Neuronal stem cell (in vitro differentiated cells): ENCODE data around the gene COG6.

ENCODE experiments used
- DNase-seq: peaks from one replicate; pipeline ENCODE4 v3.0.0-alpha.2; 2013; ENCODE audit warnings: low spot score
- H2AFZ ChIP-seq: one replicate; pipeline ENCODE4 v1.6.1; 2013; ENCODE audit warnings: mild to moderate bottlenecking, low read length, inconsistent platforms
- H2AK5ac ChIP-seq: 2 replicates; pipeline ENCODE4 v1.6.1; 2013; ENCODE audit warnings: low read depth, mild to moderate bottlenecking, inconsistent platforms, low read length, moderate library complexity, mixed read lengths
- H2BK120ac ChIP-seq: 2 replicates; pipeline ENCODE4 v1.6.1; 2013; ENCODE audit warnings: low read depth, mild to moderate bottlenecking, inconsistent platforms, low read length, moderate library complexity, mixed read lengths
- H2BK12ac ChIP-seq: one replicate; pipeline ENCODE4 v1.6.1; 2013; ENCODE audit warnings: low read length, inconsistent platforms
- H2BK15ac ChIP-seq: 2 replicates; pipeline ENCODE4 v1.6.1; 2013; ENCODE audit warnings: mild to moderate bottlenecking, low read length, inconsistent platforms, mixed read lengths
- H2BK5ac ChIP-seq: one replicate; pipeline ENCODE4 v1.6.1; 2013; ENCODE audit warnings: inconsistent platforms, mild to moderate bottlenecking, low read length, moderate library complexity
- H3K14ac ChIP-seq: one replicate; pipeline ENCODE4 v1.6.1; 2013; ENCODE audit warnings: low read length, inconsistent platforms
- H3K18ac ChIP-seq: 2 replicates; pipeline ENCODE4 v1.6.1; 2013; ENCODE audit warnings: low read length, inconsistent platforms
- H3K23ac ChIP-seq: 2 replicates; pipeline ENCODE4 v1.6.1; 2013; ENCODE audit warnings: low read depth, mild to moderate bottlenecking, mixed read lengths, low read length, inconsistent platforms; ENCODE audit not compliant: poor library complexity
- H3K27ac ChIP-seq: replicated peaks from 3 replicates; pipeline ENCODE4 v1.5.1; 2013; ENCODE audit warnings: low read length, inconsistent platforms
- H3K27me3 ChIP-seq, 3 experiments: 2 replicates each; pipeline ENCODE4 v1.6.1; 2013; ENCODE audit warnings: low read length in 3 of 3, mild to moderate bottlenecking in 2 of 3, inconsistent platforms in 1 of 3, low read depth in 1 of 3, mixed read lengths in 1 of 3, moderate library complexity in 1 of 3; ENCODE audit not compliant: control insufficient read depth in 3 of 3, insufficient read depth in 3 of 3
- H3K36me3 ChIP-seq, 2 donors: replicated peaks in 1 of 2; 2 replicates each; pipeline ENCODE4 v1.6.1; 2013; ENCODE audit warnings: low read length in 2 of 2; ENCODE audit not compliant: control insufficient read depth in 2 of 2, insufficient read depth in 2 of 2
- H3K4ac ChIP-seq: 2 replicates; pipeline ENCODE4 v1.6.1; 2013; ENCODE audit warnings: inconsistent platforms, mild to moderate bottlenecking, low read length, moderate library complexity
- H3K4me1 ChIP-seq, 2 donors: 1 replicate in 1 of 2; 2 replicates in 1 of 2; pipeline ENCODE4 v1.6.1; 2013; ENCODE audit warnings: low read length in 2 of 2, low read depth in 1 of 2; ENCODE audit not compliant: control insufficient read depth in 2 of 2, insufficient read depth in 1 of 2
- H3K4me2 ChIP-seq: one replicate; pipeline ENCODE4 v1.6.1; 2013; ENCODE audit warnings: mild to moderate bottlenecking, low read length, inconsistent platforms; ENCODE audit not compliant: insufficient read depth, poor library complexity, severe bottlenecking
- H3K4me3 ChIP-seq, 2 donors: 2 replicates each; pipeline ENCODE4 v1.5.1; 2013; ENCODE audit warnings: low read length in 2 of 2, mild to moderate bottlenecking in 2 of 2, inconsistent platforms in 1 of 2, moderate library complexity in 1 of 2
- H3K79me1 ChIP-seq: one replicate; pipeline ENCODE4 v1.6.1; 2013; ENCODE audit warnings: low read depth, mild to moderate bottlenecking, inconsistent platforms, low read length, moderate library complexity
- H3K9ac ChIP-seq: one replicate; pipeline ENCODE4 v1.6.1; 2013; ENCODE audit warnings: mild to moderate bottlenecking, low read depth, low read length, inconsistent platforms; ENCODE audit not compliant: poor library complexity
- H3K9me3 ChIP-seq, 2 donors: replicated peaks in 1 of 2; 2 replicates each; pipeline versions ENCODE3 to v1.6.1; 2013; ENCODE audit warnings: low read length in 2 of 2, mild to moderate bottlenecking in 2 of 2, inconsistent platforms in 1 of 2, low read depth in 1 of 2, mixed read lengths in 1 of 2, moderate library complexity in 1 of 2; ENCODE audit not compliant: control insufficient read depth in 2 of 2, insufficient read depth in 1 of 2
- H4K8ac ChIP-seq: one replicate; pipeline ENCODE4 v1.6.1; 2013; ENCODE audit warnings: low read depth, mild to moderate bottlenecking, inconsistent platforms, low read length, moderate library complexity
- H4K91ac ChIP-seq: one replicate; pipeline ENCODE4 v1.6.1; 2013; ENCODE audit warnings: low read length, low read depth, mild to moderate bottlenecking, inconsistent platforms; ENCODE audit not compliant: poor library complexity
- WGBS, 2 donors: extraction: QIAGEN DNeasy Blood & Tissue Kit; methylation state at CpG; one replicate each; pipeline ENCODE4 v1.1.7; 2013; ENCODE audit warnings: missing lambda C conversion rate in 2 of 2, mixed read lengths in 1 of 2; ENCODE audit not compliant: insufficient read length in 2 of 2, insufficient replicate concordance in 1 of 2; ENCODE audit errors: extremely low coverage in 2 of 2; 5-methylcytosine and 5-hydroxymethylcytosine counted together

COG6 gene

DNA sequence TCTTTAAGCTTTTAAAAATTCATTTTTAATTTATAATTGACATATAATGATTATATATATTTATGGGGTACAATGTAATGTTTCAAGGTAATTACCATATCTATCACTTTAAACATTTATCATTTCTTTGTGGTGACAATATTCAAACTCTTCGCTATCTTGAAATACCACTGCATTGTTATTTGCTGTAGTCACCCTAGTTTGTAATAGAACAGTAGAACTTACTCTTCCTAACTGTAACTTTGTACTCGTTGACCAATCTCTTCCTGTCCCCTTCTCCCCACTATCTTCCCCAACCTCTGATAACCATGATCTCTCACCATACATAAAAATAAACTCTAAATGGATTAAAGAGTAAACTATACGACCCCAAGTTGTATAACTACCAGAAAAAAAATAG lies 20.4 kb downstream of the COG6 start:
- Histone ChIP-seq H4K8ac (no peak overlapping the region), H3K18ac (no peak overlapping the region), H2AK5ac (no peak overlapping the region), H4K91ac (no peak overlapping the region), H2BK120ac (no peak overlapping the region), H2BK15ac (no peak overlapping the region), H3K27me3 (no peaks in the 10 kb centered on the region), H3K79me1 (no peaks in the 10 kb centered on the region), H3K36me3 (peaks cover 3 to 33% of the 10 kb centered on the region in 2 donors), H2BK12ac (no peak overlapping the region), H3K9me3 (peaks cover 2 to 9% of the 10 kb centered on the region in 2 donors), H3K4me2 (no peak overlapping the region), H3K14ac (no peak overlapping the region), H3K4ac (no peak overlapping the region), H3K23ac (no peak overlapping the region), H3K4me1 (no peaks in the 10 kb centered on the region), H2BK5ac (no peak overlapping the region), H3K4me3 (no peak overlapping the region), H3K27ac (no peak overlapping the region), H2AFZ (no peak overlapping the region), H3K9ac (no peak overlapping the region)
- WGBS, 2 donors = no CpG with 5 or more reads among the region's 3 CpGs
- DNase-seq = no peak

- Histone ChIP-seq H4K8ac (no peak overlapping the region), H2AK5ac (no peak overlapping the region), H3K9ac (no peak overlapping the region), H3K4me3 (no peak overlapping the region), H2BK15ac (no peak overlapping the region), H2BK5ac (no peak overlapping the region), H2BK120ac (no peak overlapping the region), H3K18ac (no peak overlapping the region), H3K4me2 (no peak overlapping the region), H4K91ac (no peak overlapping the region), H3K23ac (no peak overlapping the region), H2AFZ (no peak overlapping the region), H2BK12ac (no peak overlapping the region), H3K14ac (no peak overlapping the region), H3K79me1 (no peaks in the 10 kb centered on the region), H3K9me3 (peaks cover 2 to 9% of the 10 kb centered on the region in 2 donors), H3K36me3 (peaks cover 3 to 38% of the 10 kb centered on the region in 2 donors), H3K4ac (no peak overlapping the region), H3K27ac (no peak overlapping the region), H3K4me1 (no peaks in the 10 kb centered on the region), H3K27me3 (no peaks in the 10 kb centered on the region)
- WGBS, 2 donors = no CpG with 5 or more reads among the region's 1 CpG
- peak; percentile 15 for DNase-seq
These were observed 20.9 kb downstream of the COG6 start for GRCh38 chr13:39676315-39676876.

- no peak overlapping the region for H4K8ac ChIP-seq
- H2BK12ac ChIP-seq = no peak overlapping the region
- H3K9me3 ChIP-seq = peaks cover 2 to 9% of the 10 kb centered on the region in 2 donors
- no peak overlapping the region for H3K23ac ChIP-seq
- H3K27ac ChIP-seq = no peak overlapping the region
- no CpG with 5 or more reads among the region's 2 CpGs for WGBS, 2 donors
- no peak overlapping the region for H3K4me3 ChIP-seq
- H2BK15ac ChIP-seq = no peak overlapping the region
- no peak overlapping the region for H3K14ac ChIP-seq
- no peak overlapping the region for H2BK120ac ChIP-seq
- DNase-seq = no peak
- H3K27me3 ChIP-seq = no peaks in the 10 kb centered on the region
- no peak overlapping the region for H3K9ac ChIP-seq
- H4K91ac ChIP-seq = no peak overlapping the region
- H3K79me1 ChIP-seq = no peaks in the 10 kb centered on the region
- no peak overlapping the region for H3K4me2 ChIP-seq
- no peaks in the 10 kb centered on the region for H3K4me1 ChIP-seq
- no peak overlapping the region for H2BK5ac ChIP-seq
- H3K36me3 ChIP-seq = peaks cover 3 to 56% of the 10 kb centered on the region in 2 donors
- H3K4ac ChIP-seq = no peak overlapping the region
- no peak overlapping the region for H2AFZ ChIP-seq
- no peak overlapping the region for H2AK5ac ChIP-seq
- H3K18ac ChIP-seq = no peak overlapping the region
These were observed 26.8 kb downstream of the COG6 start for GRCh38 chr13:39682310-39682709.

DNA sequence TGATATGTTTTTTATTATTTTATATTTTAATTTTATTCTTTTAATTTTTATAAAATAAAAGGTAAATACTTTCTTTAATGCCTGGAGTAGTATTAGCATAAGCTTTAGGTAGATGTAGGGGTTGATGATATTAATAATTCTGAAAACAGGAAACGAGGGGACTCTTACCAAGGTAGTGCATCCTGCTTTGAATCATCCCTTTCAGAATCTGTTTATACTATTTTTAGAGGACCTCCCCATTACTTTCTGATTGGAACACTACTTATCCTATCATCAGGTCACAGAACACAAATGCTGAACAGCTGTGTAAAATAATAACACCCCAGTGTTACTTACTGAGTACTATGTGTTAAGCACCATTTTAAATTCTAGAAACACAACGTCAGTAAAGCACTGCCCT lies 27.3 kb downstream of the COG6 start:
- no peak overlapping the region for H4K91ac ChIP-seq
- WGBS, 2 donors = no CpG with 5 or more reads among the region's 2 CpGs
- H3K36me3 ChIP-seq = peaks cover 3 to 59% of the 10 kb centered on the region in 2 donors
- no peak overlapping the region for H3K4me3 ChIP-seq
- no peak overlapping the region for H3K9ac ChIP-seq
- no peak overlapping the region for H3K23ac ChIP-seq
- H3K4me2 ChIP-seq = no peak overlapping the region
- no peak overlapping the region for H3K18ac ChIP-seq
- DNase-seq = no peak
- no peak overlapping the region for H2AK5ac ChIP-seq
- H3K9me3 ChIP-seq = peaks cover 2 to 9% of the 10 kb centered on the region in 2 donors
- H2BK5ac ChIP-seq = no peak overlapping the region
- H4K8ac ChIP-seq = no peak overlapping the region
- H3K27ac ChIP-seq = no peak overlapping the region
- H3K4me1 ChIP-seq = no peaks in the 10 kb centered on the region
- no peaks in the 10 kb centered on the region for H3K79me1 ChIP-seq
- no peak overlapping the region for H2BK12ac ChIP-seq
- H3K4ac ChIP-seq = no peak overlapping the region
- H3K27me3 ChIP-seq = no peaks in the 10 kb centered on the region
- H3K14ac ChIP-seq = no peak overlapping the region
- H2BK120ac ChIP-seq = no peak overlapping the region
- H2AFZ ChIP-seq = no peak overlapping the region
- no peak overlapping the region for H2BK15ac ChIP-seq
